HG03520 (cell line): ENCODE data around the gene TEX14.

Source experiments
- ATAC-seq: cut with Tn5 transposase; IDR thresholded peaks from one replicate; pipeline ENCODE4 v1.9.1; 2021; ENCODE audit warnings: mild to moderate bottlenecking, moderate library complexity; ENCODE audit not compliant: unreplicated experiment

The TEX14 gene

GRCh38 chr17:58531661-58532554 is 159.9 kb downstream of the TEX14 start:
- ATAC-seq = no peak

- ATAC-seq = no peak
Measured at GRCh38 chr17:58531122-58531521, 160.7 kb downstream of the TEX14 start.

GRCh38 chr17:58530655-58531054 is 161.2 kb downstream of the TEX14 start:
- no peak for ATAC-seq

GRCh38 chr17:58529275-58529674 is 162.6 kb downstream of the TEX14 start:
- no peak for ATAC-seq

- ATAC-seq = no peak
Measured at GRCh38 chr17:58528443-58528842, 163.4 kb downstream of the TEX14 start.

GRCh38 chr17:58527949-58528348 is 163.9 kb downstream of the TEX14 start:
- ATAC-seq = no peak

- ATAC-seq = no peak
Measured at GRCh38 chr17:58527306-58527705, 164.5 kb downstream of the TEX14 start.

GRCh38 chr17:58525239-58525638 is 166.6 kb downstream of the TEX14 start:
- ATAC-seq = no peak

GRCh38 chr17:58521680-58522079 is 170.2 kb downstream of the TEX14 start:
- ATAC-seq = no peak

- ATAC-seq = no peak
Measured at GRCh38 chr17:58520843-58521430, 170.9 kb downstream of the TEX14 start.

GRCh38 chr17:58517928-58518609 is 173.8 kb downstream of the TEX14 start:
- ATAC-seq = peak; percentile 80

- no peak for ATAC-seq
Measured at GRCh38 chr17:58517378-58517927, 174.4 kb downstream of the TEX14 start.

- no peak for ATAC-seq
Measured at GRCh38 chr17:58516644-58517377, 175.0 kb downstream of the TEX14 start.

- no peak for ATAC-seq
Measured at GRCh38 chr17:58515286-58515685, 176.6 kb downstream of the TEX14 start.

- ATAC-seq = no peak
Measured at GRCh38 chr17:58514770-58515157, 177.1 kb downstream of the TEX14 start.

- no peak for ATAC-seq
Measured at GRCh38 chr17:58513965-58514769, 177.7 kb downstream of the TEX14 start, which contains the start of gene MTMR4. Gene MTMR4, minus strand, starts transcription at chr17:58514638. Its CDS starts 231 bp downstream, at chr17:58514407.

- ATAC-seq = no peak
Measured at GRCh38 chr17:58513267-58513964, 178.4 kb downstream of the TEX14 start.

- no peak for ATAC-seq
Measured at GRCh38 chr17:58510075-58510474, 181.8 kb downstream of the TEX14 start.

GRCh38 chr17:58508341-58509067 is 183.3 kb downstream of the TEX14 start:
- no peak for ATAC-seq
